MCF 10A (cell line): Measurements from ENCODE around the gene GPC6. TPM values are rescaled to one million over a fixed set of nuclear protein-coding genes. Genes with fewer than 3 reads are reported as not detected.

Source experiments
- BruUV-seq: library from RNA; stranded (reverse); fragments of 400-500 nt; replicated peaks from 2 replicates; lab custom pipeline; 2021; lab: Mats Ljungman, UMichigan
- CTCF ChIA-PET: fragments of 300-600 bp; sonication (Branson Sonifier 250); formaldehyde crosslinking; extraction: SDS; loops from one replicate; lab custom pipeline; 2021; ENCODE audit warnings: antibody characterized with exemption, inconsistent platforms; lab: Yijun Ruan, JAX
- POLR2A ChIA-PET: fragments of 300-600, 350-650 bp; sonication (Branson Sonifier 250); formaldehyde crosslinking; extraction: SDS; loops from one replicate; lab custom pipeline; 2020; ENCODE audit warnings: antibody characterized with exemption, inconsistent platforms; lab: Yijun Ruan, JAX
- DNase-seq: peaks from one replicate; pipeline ENCODE4 v3.0.0-alpha.2; 2018; ENCODE audit not compliant: unreplicated experiment
- H3K27ac Mint-ChIP-seq: one replicate; pipeline ENCODE4 v1.8.0; 2022; ENCODE audit warnings: mild to moderate bottlenecking, low read depth, mixed read lengths; ENCODE audit not compliant: unreplicated experiment
- H3K27me3 Mint-ChIP-seq: one replicate; pipeline ENCODE4 v1.8.0; 2022; ENCODE audit warnings: mixed read lengths; ENCODE audit not compliant: insufficient read depth, unreplicated experiment
- H3K36me3 Mint-ChIP-seq: one replicate; pipeline ENCODE4 v1.8.0; 2022; ENCODE audit warnings: mild to moderate bottlenecking, moderate library complexity, mixed read lengths; ENCODE audit not compliant: insufficient read depth, unreplicated experiment
- H3K4me1 Mint-ChIP-seq: one replicate; pipeline ENCODE4 v1.8.0; 2022; ENCODE audit warnings: mixed read lengths; ENCODE audit not compliant: insufficient read depth, unreplicated experiment
- H3K4me3 Mint-ChIP-seq: one replicate; pipeline ENCODE4 v1.8.0; 2022; ENCODE audit warnings: mild to moderate bottlenecking, moderate library complexity, mixed read lengths; ENCODE audit not compliant: unreplicated experiment
- H3K9me3 Mint-ChIP-seq: one replicate; pipeline ENCODE4 v1.8.0; 2022; ENCODE audit warnings: mixed read lengths; ENCODE audit not compliant: unreplicated experiment
- intact Hi-C: fragments of 100-400 bp; cut with micrococcal nuclease; formaldehyde crosslinking; loops from 2 replicates; pipeline ENCODE4 v1.14.1; 2022
- total RNA-seq: library from RNA; stranded (reverse); gene quantifications from 2 replicates; pipeline ENCODE4 v1.2.3, GENCODE V29; 2022
- TF ChIP-seq, protein P1 (sequence below): fragments of 200-600 bp; IDR thresholded peaks from one replicate; pipeline ENCODE4 v1.8.0; 2022; ENCODE audit warnings: antibody characterized with exemption, mild to moderate bottlenecking; ENCODE audit not compliant: unreplicated experiment

Gene GPC6
- total RNA-seq, 1 experiment from 2014 or later: 8.4 TPM

DNA sequence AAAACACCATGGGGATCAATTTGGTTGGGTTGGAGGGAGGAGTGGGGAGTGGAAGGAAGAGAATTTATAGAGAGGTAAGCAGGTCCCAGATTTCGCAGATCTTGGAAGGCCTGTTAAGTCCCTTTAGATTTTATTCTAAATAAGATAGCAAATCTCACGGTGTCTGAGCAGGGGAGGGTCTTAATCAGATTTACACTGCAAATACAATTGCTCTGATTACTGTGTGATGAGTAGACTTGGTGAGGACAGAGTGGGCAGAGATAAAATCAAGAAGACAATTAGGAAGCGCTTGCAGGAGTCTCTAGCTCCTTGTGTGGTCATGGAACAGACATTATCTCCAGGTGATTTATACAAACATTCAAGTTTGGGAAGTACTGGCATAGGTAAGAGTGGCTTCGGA, 126.0 kb downstream of the GPC6 start:
- H3K9me3 Mint-ChIP-seq: no peaks in the 10 kb centered on the region
- no peaks in the 10 kb centered on the region for H3K36me3 Mint-ChIP-seq
- ChIA-PET POLR2A (no interaction called here), CTCF (no interaction called here)
- no peak overlapping the region for H3K4me3 Mint-ChIP-seq
- intact Hi-C loops: no loop called here
- no TSS peak for BruUV-seq
- H3K27ac Mint-ChIP-seq: no peak overlapping the region
- TF ChIP-seq, protein P1, sequence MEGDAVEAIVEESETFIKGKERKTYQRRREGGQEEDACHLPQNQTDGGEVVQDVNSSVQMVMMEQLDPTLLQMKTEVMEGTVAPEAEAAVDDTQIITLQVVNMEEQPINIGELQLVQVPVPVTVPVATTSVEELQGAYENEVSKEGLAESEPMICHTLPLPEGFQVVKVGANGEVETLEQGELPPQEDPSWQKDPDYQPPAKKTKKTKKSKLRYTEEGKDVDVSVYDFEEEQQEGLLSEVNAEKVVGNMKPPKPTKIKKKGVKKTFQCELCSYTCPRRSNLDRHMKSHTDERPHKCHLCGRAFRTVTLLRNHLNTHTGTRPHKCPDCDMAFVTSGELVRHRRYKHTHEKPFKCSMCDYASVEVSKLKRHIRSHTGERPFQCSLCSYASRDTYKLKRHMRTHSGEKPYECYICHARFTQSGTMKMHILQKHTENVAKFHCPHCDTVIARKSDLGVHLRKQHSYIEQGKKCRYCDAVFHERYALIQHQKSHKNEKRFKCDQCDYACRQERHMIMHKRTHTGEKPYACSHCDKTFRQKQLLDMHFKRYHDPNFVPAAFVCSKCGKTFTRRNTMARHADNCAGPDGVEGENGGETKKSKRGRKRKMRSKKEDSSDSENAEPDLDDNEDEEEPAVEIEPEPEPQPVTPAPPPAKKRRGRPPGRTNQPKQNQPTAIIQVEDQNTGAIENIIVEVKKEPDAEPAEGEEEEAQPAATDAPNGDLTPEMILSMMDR: no peak
- no peaks in the 10 kb centered on the region for H3K27me3 Mint-ChIP-seq
- no peak for DNase-seq
- no peaks in the 10 kb centered on the region for H3K4me1 Mint-ChIP-seq

DNA sequence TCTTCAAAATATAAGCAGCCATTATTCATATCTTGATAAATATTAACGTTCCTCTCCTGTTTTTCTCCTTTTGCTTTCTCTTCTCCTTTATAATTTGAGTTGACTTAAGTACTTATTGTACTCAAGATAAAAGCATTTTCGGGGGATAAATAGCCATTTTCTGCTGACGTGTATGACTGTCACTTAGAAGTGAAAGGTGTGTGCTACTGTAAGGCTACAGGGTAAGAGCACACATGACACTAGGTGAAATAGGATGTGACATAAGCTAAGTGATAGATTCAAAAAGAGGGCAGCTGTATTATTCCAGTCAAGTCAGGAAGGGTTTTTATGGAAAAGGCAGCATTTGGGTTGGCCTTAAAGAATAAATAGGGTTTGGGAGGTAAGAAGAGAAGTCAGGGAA, 128.5 kb downstream of the GPC6 start:
- Mint-ChIP-seq H3K9me3 (no peaks in the 10 kb centered on the region), H3K27ac (no peak overlapping the region), H3K4me3 (no peak overlapping the region), H3K36me3 (no peaks in the 10 kb centered on the region), H3K27me3 (no peaks in the 10 kb centered on the region), H3K4me1 (no peaks in the 10 kb centered on the region)
- no peak for DNase-seq
- intact Hi-C loops: no loop called here
- ChIA-PET POLR2A (no interaction called here), CTCF (no interaction called here)
- BruUV-seq: no TSS peak
- TF ChIP-seq, protein P1: no peak

DNA sequence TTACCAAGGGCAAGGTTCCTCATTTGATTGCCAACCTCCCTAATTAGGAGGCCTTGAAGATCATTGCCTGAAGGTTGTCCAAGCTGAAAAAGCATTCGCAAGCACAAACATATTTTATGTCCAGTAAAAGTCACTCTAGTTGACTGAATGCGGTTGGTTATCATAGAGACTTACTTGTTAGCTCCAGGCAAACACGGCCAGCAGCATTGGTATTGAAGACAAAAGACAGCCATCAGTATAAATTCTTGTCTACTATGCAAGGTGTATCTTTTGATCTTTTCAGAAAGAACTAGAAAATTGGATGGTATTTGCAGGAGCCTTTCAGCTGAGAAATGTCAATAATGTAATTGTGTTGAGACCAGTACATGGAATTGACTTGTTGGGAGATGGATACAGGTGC, 129.9 kb downstream of the GPC6 start:
- Mint-ChIP-seq H3K27ac (no peak overlapping the region), H3K27me3 (no peaks in the 10 kb centered on the region), H3K4me3 (no peak overlapping the region), H3K36me3 (no peaks in the 10 kb centered on the region), H3K9me3 (no peaks in the 10 kb centered on the region), H3K4me1 (no peaks in the 10 kb centered on the region)
- no peak for DNase-seq
- TF ChIP-seq, protein P1: no peak
- BruUV-seq: no TSS peak
- ChIA-PET POLR2A (no interaction called here), CTCF (no interaction called here)
- intact Hi-C loops: no loop called here

DNA sequence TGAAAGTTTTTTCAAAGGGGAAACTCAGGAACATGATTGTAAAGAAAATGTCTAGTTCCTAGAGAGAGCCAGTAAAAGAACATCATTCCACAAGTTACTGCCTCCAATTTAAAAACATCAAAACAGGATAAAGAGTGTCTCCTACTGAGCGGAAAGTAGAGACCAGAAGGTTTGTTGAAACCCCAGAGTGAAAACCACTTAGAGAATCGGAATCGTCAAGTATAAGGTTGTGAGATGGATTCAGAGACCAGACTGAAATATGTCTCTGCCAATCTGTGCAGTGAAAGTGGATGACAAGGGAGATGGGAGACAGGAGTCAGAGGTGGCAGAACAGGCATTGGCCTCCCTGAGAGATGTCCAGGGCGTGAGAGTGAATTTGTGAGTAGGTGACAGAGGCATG, 133.4 kb downstream of the GPC6 start:
- ChIA-PET POLR2A (no interaction called here), CTCF (no interaction called here)
- TF ChIP-seq, protein P1: no peak
- intact Hi-C loops: no loop called here
- H3K4me1 Mint-ChIP-seq: no peaks in the 10 kb centered on the region
- H3K27ac Mint-ChIP-seq: no peak overlapping the region
- no peak overlapping the region for H3K4me3 Mint-ChIP-seq
- no peaks in the 10 kb centered on the region for H3K27me3 Mint-ChIP-seq
- H3K36me3 Mint-ChIP-seq: no peaks in the 10 kb centered on the region
- no peaks in the 10 kb centered on the region for H3K9me3 Mint-ChIP-seq
- BruUV-seq: no TSS peak
- DNase-seq: no peak
